GM21447 (cell line): ENCODE data around the gene ALKAL2.
A peak's percentile ranks its signal among the peaks of the same experiment; 100 is the strongest.

Experiments
- ATAC-seq: cut with Tn5 transposase; IDR thresholded peaks from one replicate; pipeline ENCODE4 v1.9.1; 2021; ENCODE audit not compliant: unreplicated experiment

ALKAL2 gene

DNA sequence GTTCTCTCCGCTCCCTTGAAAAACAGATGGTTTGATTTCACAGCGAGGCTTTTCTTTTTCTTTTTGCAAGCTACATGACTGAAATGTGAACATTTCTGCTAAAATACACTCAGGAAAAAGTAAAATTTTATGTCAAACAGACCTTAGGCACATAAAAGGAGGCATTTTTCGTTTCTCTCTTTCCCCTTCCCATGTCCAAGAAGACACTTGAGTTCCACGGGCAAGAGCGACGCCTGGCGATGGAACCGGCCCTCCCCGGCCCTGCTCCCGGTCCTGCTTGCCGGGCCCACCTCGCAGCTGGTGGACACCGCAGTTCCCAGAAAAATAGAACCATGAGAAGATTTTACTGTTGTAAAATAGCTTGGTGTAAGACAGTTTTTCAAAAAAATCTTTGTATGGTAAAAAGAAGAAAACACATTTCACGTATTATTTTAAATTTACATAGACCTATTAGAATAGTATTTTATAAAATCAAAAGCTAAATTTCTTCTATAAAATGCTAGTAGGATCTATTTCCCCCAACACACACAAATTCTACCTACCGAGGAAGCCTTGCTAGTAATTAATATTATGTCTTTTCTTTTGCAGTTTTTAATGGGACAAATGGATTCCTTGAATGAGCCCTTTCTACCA, 2.3 kb upstream of the ALKAL2 start:
- no peak for ATAC-seq

DNA sequence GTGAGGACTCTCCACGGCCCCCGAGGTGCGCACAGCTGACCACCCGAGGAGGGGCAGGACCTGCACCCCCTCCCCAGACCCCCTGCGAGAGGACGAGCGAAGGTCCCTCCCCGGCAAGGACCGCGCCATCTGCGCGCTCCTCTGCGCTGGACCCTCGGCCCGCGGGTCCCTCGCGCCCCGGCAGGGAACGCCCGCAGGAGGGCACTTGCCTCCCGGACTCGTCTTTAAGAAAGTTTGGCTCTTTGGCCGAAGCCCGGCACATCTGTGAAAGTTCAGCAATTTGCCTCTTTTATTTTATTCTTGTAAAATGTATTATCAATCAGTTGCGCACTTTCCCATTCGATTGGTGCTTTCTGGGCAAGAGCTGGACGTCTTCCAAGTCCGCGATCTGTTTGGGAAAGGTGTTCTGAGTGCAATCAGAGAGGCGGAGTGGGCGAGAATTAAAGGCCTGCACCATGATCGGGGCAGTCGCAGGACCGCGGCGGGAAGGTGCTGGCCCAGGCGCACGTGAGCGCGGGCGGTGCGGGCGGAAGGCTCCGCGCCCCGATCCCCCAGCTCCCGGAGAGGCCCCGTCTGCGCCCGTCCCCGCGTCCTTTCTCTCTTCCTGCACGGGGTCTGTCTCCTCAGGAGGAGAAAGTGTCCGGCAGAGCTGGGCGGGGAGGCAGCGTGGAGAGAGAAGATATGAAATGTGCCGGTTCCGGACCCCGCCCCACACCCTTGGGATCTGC, 1.6 kb upstream of the ALKAL2 start:
- ATAC-seq, result no peak

DNA sequence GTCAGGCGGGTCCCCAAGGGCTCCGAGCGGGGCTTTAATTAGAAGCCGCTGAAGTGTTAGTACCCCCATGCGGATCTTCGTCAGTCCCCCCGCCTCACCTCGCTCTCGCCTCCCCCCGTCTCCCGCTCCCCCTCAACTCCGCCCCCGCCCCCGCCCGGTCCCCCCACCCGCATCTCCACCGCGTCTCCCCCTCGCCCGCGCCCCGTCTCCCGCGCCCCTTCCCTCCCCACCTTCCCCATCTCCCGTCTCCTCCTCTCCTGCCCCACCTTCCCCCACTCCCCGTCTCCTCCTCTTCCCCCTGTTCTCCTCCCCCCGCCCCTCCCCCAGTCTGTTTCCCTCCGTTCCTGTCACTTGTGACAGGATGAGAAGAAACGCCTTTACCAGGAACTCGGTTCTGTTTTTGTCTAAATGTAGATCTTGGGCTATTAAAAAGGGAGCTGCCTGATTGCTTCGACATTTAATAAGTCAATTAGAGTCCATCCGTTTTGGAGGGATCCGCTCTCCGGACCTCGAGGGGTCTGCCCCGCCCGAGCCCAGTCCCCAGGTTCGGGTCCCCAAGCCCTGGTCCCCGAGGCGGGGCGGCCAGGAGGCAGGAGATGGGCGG, 969 bp upstream of the ALKAL2 start:
- ATAC-seq, result no peak

DNA sequence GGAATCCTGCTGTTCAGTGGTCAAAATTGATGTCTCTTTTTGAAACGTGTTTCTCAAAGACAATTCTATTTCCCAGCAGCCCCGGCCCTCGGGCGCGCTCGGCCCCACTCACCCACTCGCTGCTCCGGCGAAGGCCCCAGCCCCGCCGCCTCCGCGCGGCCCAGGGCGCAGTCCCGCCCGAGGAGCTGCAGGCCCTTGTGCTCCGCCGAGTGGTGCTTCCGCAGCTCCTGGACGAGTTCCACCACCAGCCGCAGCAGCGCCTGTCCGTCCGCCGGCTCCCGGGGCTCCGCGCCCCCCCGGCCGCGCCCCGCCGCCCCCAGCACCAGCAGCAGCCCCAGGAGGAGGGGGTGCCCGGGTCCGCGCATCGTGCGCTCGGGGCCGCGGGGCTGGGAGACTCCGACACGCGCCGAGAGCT, 413 bp downstream of the ALKAL2 start:
- ATAC-seq, result no peak

DNA sequence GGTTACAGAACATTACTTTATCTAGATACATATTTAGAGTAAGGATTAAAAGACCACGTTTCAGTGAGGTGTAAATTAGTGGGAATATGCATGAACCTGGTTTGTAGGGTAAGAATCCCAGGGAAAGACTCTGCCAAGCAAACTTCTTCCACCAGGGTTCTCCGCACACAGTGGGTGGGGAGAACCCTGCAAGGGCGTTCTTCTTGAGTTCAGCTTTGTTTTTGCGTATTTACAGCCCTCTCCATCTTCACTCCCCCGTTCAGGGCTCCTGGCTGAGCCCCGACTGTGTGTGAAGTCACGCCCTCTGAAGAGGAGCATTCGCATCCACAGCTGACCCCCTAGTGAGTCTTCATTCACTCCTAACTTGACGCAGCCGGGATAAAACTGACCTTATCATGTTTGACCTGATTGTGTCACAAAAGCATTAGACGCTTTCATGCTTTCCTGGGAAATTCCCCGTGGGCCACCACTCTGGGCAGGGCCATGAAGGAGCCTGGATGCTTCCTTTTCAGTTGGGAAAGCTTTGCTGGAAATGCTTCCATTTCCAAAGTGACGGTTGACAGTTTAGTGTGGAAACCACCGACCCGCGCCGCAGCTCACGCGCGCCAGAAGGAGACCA, 1.0 kb downstream of the ALKAL2 start:
- no peak for ATAC-seq

DNA sequence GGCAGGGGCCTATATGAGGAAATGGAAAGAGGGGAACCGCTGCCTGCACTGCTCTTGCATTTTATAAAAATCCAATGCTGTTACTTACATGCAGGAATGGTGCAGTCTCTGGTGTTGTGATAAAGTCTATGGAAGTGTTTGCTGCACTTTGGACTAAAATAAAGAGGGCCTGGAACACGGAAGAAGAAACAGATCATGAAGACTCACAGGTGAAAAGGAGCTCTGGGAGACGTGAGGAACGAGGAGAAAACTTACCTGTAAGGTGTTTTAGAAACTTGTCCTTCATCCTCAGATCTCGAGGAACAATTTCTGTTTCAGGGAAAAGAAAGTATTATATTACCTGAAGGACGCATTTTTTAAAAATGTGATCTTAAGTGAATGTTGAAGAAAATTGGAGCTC, 1.9 kb downstream of the ALKAL2 start:
- no peak for ATAC-seq

DNA sequence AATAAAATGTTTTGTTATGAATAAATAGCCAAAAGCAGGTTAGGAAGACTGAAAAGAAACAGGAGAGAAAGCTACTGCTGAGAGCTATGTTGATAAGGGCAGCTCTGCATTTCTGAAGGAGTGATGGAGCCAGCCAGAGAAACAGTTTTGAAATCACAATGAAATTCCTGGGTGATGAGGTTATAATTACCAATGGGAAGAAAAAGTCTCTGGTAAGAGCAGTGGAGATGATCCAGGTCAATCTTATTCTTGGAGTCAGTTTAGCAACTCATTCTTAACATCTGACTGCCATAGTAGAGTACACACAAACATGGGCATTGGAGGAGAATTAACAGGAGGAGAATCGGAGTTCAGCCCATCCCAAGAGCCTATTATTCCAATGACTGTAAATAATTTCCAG, 2.4 kb downstream of the ALKAL2 start:
- ATAC-seq, result no peak

DNA sequence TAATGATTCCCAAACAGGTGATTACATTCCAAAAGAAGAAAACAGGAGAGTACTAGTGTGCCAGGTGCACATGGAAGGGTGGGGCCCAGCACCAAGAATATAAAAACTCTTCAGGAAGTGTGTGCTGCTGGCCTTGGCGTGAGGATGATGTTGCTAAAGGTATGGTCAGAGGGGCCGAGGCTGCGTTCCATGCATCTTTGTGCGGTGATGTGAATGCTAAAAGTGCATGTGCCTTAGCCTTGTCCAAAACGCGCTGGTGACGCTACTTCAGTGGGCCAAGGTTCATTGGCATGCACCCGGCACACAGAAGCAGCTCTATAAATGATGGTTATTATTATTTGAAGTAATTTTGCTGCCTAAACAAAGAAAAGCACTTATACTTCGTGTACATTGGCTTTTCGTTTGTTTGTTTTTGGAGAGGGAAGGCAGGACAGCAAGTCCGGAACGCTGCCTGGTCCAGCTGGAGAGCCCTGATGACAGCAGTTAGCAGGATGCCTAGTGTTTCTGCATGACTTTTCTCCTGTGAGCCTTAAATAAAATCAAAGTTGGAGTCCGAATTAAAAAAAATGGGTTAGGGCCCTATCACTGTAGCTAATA, 2.9 kb downstream of the ALKAL2 start:
- no peak for ATAC-seq

DNA sequence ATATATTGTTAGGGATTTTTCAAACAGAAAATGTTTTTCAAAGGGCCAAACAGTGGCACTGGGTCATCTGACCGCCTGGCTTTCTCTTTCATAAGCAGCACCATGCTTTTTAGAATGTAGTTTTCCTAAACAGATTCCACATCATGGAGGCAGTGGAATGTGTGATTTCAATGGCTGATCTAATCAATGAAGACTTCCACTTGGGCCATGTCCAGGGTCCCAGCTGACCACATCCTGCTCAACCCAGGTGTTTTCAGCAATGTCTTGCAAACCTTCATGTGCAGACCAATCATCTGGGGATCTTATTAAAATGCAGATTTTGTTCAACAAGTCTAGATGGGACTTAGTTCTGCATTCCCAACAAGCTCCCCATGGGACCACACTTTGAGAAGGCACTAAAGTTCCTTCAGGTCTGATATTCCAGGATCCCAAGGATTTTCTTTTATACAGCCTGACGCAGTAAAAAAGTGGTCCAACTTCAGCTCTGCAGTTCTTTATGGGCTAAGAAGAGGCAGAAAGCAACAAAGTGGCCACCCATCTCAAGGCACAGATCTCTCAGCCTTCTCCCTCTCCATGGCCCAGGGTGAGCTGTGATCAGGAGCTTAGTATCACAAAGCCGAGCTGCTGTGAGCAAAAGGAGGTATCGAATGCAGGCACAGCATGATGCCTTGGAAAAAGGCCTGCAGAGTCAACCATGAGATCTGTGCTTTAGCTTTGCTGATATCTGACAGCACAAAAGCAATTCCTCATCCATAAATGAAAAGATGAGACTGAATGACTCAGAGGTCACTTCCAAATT, 3.7 kb downstream of the ALKAL2 start:
- no peak for ATAC-seq

DNA sequence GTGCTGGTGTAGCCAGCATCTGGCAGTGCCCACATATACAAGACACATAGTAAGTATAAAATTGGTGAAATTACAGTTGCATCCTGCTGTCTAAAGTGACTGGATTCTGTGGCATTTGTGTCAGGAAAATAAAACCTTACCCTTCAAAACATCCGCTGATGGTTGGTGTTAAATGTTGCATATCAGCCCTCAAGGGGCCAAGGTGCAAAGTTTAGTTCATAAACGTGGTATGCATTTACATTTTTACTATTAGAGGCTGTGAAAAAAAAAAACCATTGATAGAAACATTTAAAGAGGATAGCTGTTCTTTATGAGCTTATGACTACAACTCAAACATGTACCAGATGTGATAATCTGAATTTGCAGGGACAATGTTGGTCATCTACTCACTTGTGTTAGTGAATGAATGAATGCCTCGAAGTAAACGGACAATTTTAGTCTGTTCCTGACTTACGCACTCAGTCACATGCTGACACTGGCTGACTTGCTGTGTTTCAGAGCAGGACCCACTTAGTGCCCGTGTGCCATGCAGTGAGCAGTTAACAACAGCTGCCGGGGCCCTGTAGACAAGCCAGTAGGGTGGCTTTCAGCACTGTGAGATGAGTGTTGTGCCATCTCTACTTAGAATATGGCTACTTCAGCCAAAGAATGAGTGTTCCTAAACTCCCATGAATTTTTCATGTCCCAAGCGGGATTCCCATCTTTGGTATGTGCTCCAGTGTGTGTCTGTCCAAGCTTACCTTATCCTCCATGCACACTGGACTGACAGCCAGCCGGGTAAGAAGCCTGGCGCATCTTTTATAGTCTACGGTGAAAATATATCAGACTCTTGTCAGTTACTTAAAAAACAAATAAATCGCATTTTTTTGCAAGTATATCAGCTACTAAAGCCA, 5.3 kb downstream of the ALKAL2 start:
- ATAC-seq, result no peak

DNA sequence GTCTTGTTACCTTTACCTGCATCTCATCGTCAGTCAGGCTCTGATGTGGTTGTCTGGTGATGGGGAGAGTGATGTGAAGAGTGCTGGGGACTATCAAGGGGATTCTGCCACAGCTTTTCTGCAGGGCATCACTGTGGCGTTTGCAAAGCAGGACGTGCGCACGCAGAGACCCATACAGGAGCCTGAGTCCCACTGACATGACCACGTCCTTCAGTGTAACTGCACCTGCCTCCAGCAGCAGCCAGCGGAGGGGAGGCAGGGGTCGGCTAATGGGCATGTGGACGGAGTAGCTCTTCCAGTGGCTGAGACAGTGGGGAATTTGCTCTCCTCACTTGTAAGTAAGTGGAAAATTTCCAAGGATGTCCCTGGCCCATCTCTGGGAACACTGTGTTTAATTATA, 6.5 kb downstream of the ALKAL2 start:
- ATAC-seq, result no peak

DNA sequence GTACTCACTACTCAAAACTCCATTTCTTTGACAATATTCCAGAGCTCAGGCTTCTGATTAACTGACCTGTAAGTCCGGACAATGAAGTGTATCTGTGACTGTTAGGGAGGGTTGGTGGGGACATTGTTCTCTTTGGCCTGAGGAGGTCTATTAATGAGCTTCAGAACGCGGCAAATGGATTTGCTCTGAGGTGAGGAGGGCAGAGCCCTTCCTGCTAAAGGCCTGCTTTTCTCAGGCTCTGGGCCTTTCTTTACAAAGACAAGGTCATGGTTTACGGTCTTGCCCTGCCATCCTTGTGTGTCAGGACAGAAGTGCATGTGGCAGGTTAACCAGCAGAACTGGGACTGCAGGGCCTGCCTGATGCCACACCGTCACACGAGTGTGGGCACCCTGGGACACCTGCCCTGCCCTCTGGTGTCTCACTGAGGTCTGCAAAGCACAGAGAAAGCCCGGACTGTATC, 7.2 kb downstream of the ALKAL2 start:
- ATAC-seq, result no peak

DNA sequence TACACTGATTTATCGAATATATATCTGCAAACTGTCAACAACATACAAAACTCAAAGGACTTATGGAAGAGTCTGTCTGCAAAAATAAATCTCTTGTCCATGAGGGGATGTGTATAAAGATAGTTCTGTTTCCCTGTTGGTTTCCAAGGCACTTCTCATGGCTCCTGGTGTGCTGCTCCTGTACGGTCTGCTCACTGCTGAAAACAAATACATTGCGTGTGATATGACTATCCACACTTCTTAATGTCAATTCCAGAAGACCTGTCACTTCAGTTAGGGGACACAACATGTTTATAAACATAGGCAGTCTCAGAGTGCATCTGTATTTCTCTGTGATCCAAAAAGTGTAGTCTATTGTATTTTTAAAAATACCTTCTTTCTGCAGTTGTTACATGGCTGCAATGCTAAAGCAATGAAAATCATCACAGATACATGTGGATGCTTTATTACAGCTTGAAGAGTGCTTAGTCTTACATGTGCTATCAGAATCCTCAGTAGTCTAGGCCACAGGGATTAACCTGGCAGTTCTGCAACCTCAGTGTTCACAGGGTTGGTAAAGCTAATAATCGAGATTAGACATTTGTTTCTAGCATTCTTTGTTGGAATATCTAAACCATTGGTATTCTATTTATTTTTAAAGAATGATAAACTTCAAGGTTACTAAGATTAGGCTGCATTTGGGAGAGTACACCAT, 7.8 kb downstream of the ALKAL2 start:
- no peak for ATAC-seq

DNA sequence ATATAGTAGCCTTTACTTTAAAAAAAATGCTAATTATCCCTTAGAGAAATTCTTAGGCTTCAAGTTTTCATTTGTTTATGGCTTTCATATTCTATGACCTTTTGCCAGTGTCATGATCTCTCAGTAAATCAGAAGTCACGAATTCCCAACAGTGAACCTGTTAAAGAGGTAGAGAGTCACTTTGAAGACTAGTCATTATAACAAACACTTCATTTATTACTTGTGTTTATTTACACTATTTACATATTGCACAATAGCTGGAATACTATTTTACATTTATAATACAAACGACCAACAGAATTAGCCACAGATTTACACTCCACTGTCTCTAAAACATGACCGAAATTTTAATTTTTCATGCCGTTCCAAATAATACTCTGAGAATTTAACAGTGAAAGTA, 8.5 kb downstream of the ALKAL2 start:
- ATAC-seq, result no peak

DNA sequence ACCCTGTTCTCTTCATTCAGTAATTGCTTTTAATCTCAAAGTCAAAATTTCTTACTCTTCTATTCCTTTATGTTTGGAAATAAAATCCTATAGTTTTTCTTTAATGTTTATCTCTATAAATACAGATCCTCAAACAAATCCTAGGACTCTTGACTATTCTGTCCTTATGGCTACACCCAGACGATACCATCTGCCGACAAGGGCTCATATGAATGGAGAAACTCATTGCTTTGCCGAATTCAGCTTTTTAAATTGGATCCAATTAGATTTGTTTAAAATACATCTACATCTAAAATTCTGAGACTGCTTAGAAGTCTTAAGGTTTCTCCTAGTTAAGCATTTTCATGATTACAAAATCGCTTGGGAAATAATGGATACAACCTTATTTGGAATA, 9.0 kb downstream of the ALKAL2 start:
- no peak for ATAC-seq

DNA sequence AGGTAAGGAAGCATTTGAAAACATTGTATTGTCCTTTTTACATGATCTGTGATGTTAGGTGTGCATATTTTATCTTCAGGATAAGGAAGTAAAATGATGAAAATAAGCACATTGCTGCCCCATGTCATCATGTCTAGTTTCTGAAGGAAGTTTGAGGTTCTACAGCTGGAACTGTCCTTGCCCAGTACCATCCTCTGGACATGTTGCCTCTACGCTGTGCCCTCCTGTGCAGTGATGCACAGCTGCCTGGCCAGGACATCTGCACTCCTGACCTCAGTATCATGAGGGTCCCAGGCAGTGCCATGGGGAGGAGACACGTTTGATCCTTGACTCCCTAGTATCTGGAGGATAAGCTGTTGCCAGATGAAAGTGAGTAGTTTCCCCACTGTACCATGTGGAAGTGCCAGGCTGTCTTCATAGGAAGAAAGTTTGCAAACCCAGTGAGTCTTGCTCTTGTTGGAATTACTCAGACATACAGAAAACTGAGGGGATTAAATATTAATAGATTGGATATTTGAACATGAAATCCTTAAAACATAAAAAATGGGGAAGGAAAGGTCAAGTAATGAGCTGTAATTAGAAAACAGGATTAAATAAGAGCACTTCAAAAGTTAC, 9.5 kb downstream of the ALKAL2 start:
- ATAC-seq, result no peak

DNA sequence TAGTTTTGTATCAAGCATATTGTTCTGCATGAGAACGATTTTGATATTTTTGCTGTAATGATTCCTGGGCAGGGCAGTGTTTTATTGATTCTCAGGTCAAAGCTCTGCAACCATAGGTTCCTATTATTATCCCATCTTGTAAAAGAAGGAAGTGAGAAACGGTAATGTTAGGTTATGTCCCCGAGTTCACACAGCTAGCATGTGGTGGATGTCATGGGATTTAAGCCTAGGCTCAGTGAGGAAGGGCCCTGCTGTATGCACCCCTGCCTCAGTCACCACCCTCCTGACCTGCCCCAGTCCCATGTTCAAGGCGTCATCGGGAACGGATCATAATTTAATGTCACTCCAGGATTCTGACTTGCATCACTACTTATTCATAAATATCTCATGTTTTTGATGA, 12.4 kb downstream of the ALKAL2 start:
- ATAC-seq, result peak; percentile 96

DNA sequence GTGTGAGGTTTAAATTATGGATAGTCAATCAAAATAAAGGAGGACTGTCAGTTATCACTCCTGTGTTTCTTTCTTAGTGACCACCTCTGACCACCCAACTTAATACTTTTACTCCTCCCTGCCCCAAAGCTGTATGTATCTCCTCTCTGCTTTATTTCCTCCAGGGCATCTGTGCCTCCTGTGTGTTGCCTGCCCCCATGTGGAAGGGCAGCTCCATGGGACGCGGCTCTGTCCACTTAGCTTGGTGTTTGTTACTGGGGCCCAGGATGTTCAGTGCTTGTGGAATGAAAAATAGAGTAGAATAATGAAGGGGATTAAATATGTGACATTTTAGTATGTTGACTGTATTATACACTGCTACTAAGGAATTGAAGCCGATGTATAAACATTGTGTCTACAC, 13.4 kb downstream of the ALKAL2 start:
- ATAC-seq, result no peak

DNA sequence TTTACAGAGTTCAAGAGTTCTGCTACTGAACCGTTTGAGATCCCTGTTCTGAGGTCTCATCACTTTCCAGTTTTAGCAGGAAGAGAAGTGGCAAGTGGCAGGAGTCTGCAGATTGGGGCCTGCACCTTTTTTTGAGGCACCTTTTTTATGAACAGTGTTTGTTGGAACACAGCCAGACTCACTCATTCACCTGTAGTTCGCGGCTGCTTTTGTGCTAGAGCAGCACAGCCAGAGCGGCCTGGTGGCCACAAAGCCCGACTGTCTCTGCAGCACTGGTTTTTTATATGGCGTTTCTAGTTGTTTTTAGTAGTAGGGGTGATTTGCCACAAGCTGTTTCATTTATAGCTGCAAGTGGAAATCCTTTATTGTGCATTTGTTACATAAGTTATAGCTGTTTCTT, 14.6 kb downstream of the ALKAL2 start:
- no peak for ATAC-seq
